ENCODE results near the gene FRMD1.

DNA sequence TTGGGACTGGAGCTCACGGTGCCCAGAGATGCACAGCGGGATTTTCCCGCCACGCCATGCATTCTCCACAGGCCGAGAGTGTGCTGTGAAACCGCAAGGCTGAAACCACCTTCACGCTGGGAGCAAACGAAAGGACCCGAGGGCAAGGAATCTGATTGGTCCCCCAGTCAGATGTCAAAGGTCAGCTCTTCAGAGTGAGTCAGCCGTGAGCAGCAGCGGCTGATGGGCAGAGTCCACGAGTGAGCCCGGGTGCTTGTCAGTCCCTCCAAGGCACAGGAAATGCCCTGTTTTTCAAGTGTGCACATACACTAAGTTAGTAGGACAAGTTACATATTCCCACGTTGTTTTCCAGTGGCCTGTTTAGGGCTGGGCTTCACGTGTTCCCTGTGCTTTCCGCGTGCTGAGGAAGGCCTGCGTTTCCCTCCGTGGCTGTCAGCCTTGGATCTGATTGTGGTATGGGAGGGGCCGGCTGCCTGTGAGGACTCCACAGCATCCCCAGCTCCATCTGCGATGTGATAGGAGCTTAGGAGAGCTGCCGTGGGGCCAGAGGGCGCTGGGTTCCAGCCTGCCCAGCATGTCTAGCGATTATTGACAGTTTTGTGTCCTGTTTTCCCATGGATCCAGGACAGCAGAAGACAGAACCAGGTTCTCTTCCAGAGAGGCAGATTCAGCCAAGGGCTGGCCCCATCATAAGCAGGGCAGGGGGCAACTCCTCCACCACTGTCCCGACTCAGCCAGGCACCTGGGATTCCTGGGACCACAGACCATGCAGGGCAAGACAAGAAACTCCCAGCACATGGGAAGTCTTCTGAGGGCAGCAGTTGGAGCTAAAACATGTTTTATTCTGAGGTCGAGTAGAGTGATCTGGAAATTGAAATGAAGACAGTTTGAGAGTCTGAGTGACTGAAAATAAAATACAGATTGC, 38.2 kb upstream of the FRMD1 start:
- no peak for TF ChIP-seq POLR2A (IDR thresholded peaks at IDR 0.05)
- TF ChIP-seq, protein P1, sequence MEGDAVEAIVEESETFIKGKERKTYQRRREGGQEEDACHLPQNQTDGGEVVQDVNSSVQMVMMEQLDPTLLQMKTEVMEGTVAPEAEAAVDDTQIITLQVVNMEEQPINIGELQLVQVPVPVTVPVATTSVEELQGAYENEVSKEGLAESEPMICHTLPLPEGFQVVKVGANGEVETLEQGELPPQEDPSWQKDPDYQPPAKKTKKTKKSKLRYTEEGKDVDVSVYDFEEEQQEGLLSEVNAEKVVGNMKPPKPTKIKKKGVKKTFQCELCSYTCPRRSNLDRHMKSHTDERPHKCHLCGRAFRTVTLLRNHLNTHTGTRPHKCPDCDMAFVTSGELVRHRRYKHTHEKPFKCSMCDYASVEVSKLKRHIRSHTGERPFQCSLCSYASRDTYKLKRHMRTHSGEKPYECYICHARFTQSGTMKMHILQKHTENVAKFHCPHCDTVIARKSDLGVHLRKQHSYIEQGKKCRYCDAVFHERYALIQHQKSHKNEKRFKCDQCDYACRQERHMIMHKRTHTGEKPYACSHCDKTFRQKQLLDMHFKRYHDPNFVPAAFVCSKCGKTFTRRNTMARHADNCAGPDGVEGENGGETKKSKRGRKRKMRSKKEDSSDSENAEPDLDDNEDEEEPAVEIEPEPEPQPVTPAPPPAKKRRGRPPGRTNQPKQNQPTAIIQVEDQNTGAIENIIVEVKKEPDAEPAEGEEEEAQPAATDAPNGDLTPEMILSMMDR (IDR thresholded peaks at IDR 0.05 in 4 of 5, conservative IDR thresholded peaks at IDR 0.05 in 1 of 5), result no peak

Measured in gastrocnemius medialis (tissue), 4 donors.